Lung (tissue), 12 donors: ENCODE results near the gene PARP11. TPM values are rescaled to one million over a fixed set of nuclear protein-coding genes. Genes with fewer than 3 reads are reported as not detected.

ENCODE experiments used
- ATAC-seq: fragments of 200-7000 bp; cut with Tn5 transposase; one replicate; pipeline ENCODE4 v1.9.1; 2020; ENCODE audit warnings: moderate number of reproducible peaks; ENCODE audit not compliant: insufficient read depth, low FRiP score
- DNase-seq, 3 donors: peaks; one replicate each; pipeline ENCODE4 v3.0.0-alpha.2; 2013 to 2017
- H3K27ac ChIP-seq, 2 donors: one replicate each; pipeline ENCODE4 v1.5.1; 2013; ENCODE audit warnings: mild to moderate bottlenecking in 2 of 2, moderate library complexity in 2 of 2, control low read depth in 1 of 2, inconsistent platforms in 1 of 2, low read depth in 1 of 2, low read length in 1 of 2
- H3K27me3 ChIP-seq, 3 donors: one replicate each; pipeline ENCODE4 v1.5.1; 2013; ENCODE audit warnings: low read length in 2 of 3; ENCODE audit not compliant: control insufficient read depth in 3 of 3, insufficient read depth in 3 of 3
- H3K36me3 ChIP-seq, 4 donors: one replicate each; pipeline ENCODE4 v1.5.1; 2013; ENCODE audit warnings: low read length in 4 of 4, mild to moderate bottlenecking in 1 of 4, moderate library complexity in 1 of 4; ENCODE audit not compliant: control insufficient read depth in 4 of 4, insufficient read depth in 4 of 4
- H3K4me1 ChIP-seq, 5 donors: one replicate each; pipeline ENCODE4 v1.5.1; 2013; ENCODE audit warnings: low read length in 5 of 5, mild to moderate bottlenecking in 2 of 5, moderate library complexity in 1 of 5; ENCODE audit not compliant: control insufficient read depth in 5 of 5, insufficient read depth in 5 of 5
- H3K4me3 ChIP-seq: one replicate; pipeline ENCODE4 v1.5.1; 2013; ENCODE audit warnings: mild to moderate bottlenecking, control low read depth, moderate library complexity
- H3K9ac ChIP-seq, 2 donors: one replicate each; pipeline ENCODE4 v1.5.1; 2013; ENCODE audit warnings: low read length in 2 of 2, control low read depth in 1 of 2; ENCODE audit not compliant: insufficient read depth in 1 of 2
- H3K9me3 ChIP-seq, 4 donors: one replicate each; pipeline ENCODE4 v1.5.1; 2013; ENCODE audit warnings: low read length in 3 of 4, mild to moderate bottlenecking in 1 of 4, moderate library complexity in 1 of 4; ENCODE audit not compliant: control insufficient read depth in 4 of 4, insufficient read depth in 3 of 4
- WGBS, 2 donors: extraction: QIAGEN DNeasy Blood & Tissue Kit; methylation state at CpG; one replicate each; pipeline ENCODE4 v1.1.7; 2013; 5-methylcytosine and 5-hydroxymethylcytosine counted together
- polyA plus RNA-seq, 2 donors: library from polyadenylated mRNA; stranded (reverse); fragments of 200-250 nt; gene quantifications; one replicate each; pipeline ENCODE4 v1.2.1, GENCODE V29; 2013
- total RNA-seq, 2 donors: library from RNA; depleted of rRNA in 1 of 2; stranded (reverse); fragments of >200 nt in 1 of 2; gene quantifications; one replicate each; pipeline ENCODE4 v1.2.1, GENCODE V29; 2014 to 2021
- TF ChIP-seq, protein P1 (sequence below): IDR thresholded peaks from 2 replicates; pipeline ENCODE4 v1.5.1; 2012; ENCODE audit warnings: mild to moderate bottlenecking; ENCODE audit errors: control extremely low read depth, extremely low read depth
- donor health status: control.
- donor health status: control.
- donor health status: Bipolar disorder and iron deficiency.
- donor health status: healthy.
- donor health status: DM: yes; HTN: yes; CAD: no.

PARP11 gene
- total and polyA plus RNA-seq, 4 donors = 2.7 to 12.8 (median 8.1) TPM

GRCh38 chr12:3921151-3921471 is 47.9 kb upstream of the PARP11 start:
- TF ChIP-seq, protein P1, sequence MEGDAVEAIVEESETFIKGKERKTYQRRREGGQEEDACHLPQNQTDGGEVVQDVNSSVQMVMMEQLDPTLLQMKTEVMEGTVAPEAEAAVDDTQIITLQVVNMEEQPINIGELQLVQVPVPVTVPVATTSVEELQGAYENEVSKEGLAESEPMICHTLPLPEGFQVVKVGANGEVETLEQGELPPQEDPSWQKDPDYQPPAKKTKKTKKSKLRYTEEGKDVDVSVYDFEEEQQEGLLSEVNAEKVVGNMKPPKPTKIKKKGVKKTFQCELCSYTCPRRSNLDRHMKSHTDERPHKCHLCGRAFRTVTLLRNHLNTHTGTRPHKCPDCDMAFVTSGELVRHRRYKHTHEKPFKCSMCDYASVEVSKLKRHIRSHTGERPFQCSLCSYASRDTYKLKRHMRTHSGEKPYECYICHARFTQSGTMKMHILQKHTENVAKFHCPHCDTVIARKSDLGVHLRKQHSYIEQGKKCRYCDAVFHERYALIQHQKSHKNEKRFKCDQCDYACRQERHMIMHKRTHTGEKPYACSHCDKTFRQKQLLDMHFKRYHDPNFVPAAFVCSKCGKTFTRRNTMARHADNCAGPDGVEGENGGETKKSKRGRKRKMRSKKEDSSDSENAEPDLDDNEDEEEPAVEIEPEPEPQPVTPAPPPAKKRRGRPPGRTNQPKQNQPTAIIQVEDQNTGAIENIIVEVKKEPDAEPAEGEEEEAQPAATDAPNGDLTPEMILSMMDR = no peak
- 69 to 86% methylated on average over 7 of the region's 7 CpGs for WGBS, 2 donors
- no peak overlapping the region for H3K4me3 ChIP-seq
- no peaks in the 10 kb centered on the region for H3K36me3 ChIP-seq
- ATAC-seq = no peak
- no peak overlapping the region for H3K27ac ChIP-seq
- H3K27me3 ChIP-seq = peaks cover 0 to 15% (median 3%) of the 10 kb centered on the region in 3 donors
- peaks cover 0 to 4% (median 0%) of the 10 kb centered on the region in 4 donors for H3K9me3 ChIP-seq
- DNase-seq = peak in 1 of 3 donors; percentile 3
- H3K4me1 ChIP-seq = peaks cover 0 to 8% (median 0%) of the 10 kb centered on the region in 5 donors
- H3K9ac ChIP-seq = no peak overlapping the region

DNA sequence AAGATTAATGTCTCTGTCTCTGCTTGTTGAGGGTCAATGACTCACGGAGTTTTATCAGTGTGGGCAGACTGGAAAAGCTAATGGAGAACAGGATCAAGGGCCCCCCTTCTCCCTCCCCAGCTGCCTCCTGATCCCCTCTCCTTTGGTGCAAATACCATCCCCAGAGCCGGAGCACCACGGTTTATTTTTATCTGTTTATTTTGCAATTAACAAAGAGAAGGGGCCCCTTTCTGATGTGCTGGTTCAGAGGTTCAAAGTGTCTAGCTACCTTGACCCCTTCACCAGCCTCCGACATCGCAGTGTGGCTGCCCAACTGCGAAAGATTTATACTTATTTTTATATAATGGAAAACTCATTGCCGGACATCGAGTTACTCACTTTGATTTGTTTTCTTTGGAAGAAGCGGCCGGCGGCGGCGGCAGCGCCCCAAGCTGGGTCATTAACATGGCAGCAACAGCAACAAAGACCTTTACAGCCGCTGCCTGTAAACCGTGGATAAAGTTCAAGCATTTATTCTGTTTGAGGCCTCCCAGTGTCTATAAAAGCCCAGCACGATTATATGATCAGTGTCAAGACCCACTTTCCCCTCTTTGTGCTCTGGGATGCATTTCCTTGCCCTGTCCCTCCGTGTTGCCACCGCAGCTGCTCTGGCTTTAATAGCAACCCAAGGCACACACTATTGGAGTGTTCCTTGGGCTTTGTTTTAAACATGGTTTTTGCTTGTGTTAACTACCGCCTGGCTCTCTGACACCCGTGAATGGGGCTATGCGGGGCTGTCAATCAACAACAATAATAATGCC is 47.4 kb upstream of the PARP11 start:
- Histone ChIP-seq H3K4me1 (peaks cover 0 to 8% (median 0%) of the 10 kb centered on the region in 5 donors), H3K9me3 (peaks cover 0 to under 1% (median 0%) of the 10 kb centered on the region in 4 donors), H3K36me3 (no peaks in the 10 kb centered on the region), H3K4me3 (no peak overlapping the region), H3K9ac (no peak overlapping the region), H3K27me3 (peaks cover 0 to 15% (median 3%) of the 10 kb centered on the region in 3 donors), H3K27ac (no peak overlapping the region)
- no peak for ATAC-seq
- peak; percentile 35 to 50 (median 40) for DNase-seq
- WGBS, 2 donors = 41 to 76% methylated on average over 22 of the region's 22 CpGs
- TF ChIP-seq, protein P1 = no peak

- no peak overlapping the region for H3K27ac ChIP-seq
- H3K4me3 ChIP-seq = no peak overlapping the region
- peaks cover 0 to 5% (median 0%) of the 10 kb centered on the region in 4 donors for H3K9me3 ChIP-seq
- H3K27me3 ChIP-seq = no peaks in the 10 kb centered on the region
- TF ChIP-seq, protein P1 = no peak
- no peak overlapping the region for H3K9ac ChIP-seq
- H3K4me1 ChIP-seq = no peaks in the 10 kb centered on the region
- ATAC-seq (no peak), DNase-seq (no peak)
- 82 to 89% methylated on average over 5 of the region's 5 CpGs for WGBS, 2 donors
- no peaks in the 10 kb centered on the region for H3K36me3 ChIP-seq
Measured at GRCh38 chr12:3913278-3913677, 40.1 kb upstream of the PARP11 start.
